GM13976 (cell line): Measurements from ENCODE around the gene RASGRF1.
"Not testable (repeated sequence)": the region's sequence is repeated elsewhere in the genome, so short reads cannot be mapped to it uniquely, and the experiment has no call there.

ENCODE experiments used
- DNase-seq: peaks from one replicate; pipeline ENCODE4 v3.0.0; 2012; ENCODE audit warnings: low spot score
- in situ Hi-C: fragments of 300-500 bp; cut with MboI; formaldehyde crosslinking; loops from one replicate; pipeline ENCODE4 v1.12.0; 2022; ENCODE audit warnings: low sequenced_read_pairs, mixed read lengths, inconsistent platforms; ENCODE audit not compliant: unreplicated experiment
- TF ChIP-seq, protein P1 (sequence below): IDR thresholded peaks from 2 replicates; pipeline ENCODE4 v1.5.1; 2012; ENCODE audit warnings: borderline replicate concordance, mild to moderate bottlenecking; ENCODE audit not compliant: insufficient read depth; ENCODE audit errors: extremely low read depth, missing control alignments, control extremely low read depth

Gene RASGRF1

DNA sequence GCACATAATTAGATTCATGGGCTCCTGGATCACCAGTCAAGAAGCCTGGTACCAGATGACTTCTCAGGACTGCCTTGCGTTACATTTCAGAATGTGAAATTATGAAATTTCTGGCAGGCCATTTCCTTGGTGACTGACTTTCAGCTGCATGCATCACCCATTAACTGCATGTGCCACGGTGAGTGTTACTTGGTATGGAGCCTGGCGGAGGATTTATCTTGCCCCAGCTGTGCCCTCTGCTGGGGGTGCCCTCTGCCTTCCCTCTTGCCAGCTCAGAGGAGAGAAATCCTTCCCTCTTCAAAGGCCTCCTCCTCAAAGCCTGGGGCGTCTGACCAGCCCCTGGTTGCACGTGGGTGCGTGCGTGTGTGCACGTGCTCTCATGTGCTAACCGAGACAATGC is 88.0 kb downstream of the RASGRF1 start:
- TF ChIP-seq, protein P1, sequence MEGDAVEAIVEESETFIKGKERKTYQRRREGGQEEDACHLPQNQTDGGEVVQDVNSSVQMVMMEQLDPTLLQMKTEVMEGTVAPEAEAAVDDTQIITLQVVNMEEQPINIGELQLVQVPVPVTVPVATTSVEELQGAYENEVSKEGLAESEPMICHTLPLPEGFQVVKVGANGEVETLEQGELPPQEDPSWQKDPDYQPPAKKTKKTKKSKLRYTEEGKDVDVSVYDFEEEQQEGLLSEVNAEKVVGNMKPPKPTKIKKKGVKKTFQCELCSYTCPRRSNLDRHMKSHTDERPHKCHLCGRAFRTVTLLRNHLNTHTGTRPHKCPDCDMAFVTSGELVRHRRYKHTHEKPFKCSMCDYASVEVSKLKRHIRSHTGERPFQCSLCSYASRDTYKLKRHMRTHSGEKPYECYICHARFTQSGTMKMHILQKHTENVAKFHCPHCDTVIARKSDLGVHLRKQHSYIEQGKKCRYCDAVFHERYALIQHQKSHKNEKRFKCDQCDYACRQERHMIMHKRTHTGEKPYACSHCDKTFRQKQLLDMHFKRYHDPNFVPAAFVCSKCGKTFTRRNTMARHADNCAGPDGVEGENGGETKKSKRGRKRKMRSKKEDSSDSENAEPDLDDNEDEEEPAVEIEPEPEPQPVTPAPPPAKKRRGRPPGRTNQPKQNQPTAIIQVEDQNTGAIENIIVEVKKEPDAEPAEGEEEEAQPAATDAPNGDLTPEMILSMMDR: no peak
- no peak for DNase-seq
- in situ Hi-C loops: no loop called here

- TF ChIP-seq, protein P1: no peak
- DNase-seq: no peak
- in situ Hi-C loops: no loop called here
Observed at GRCh38 chr15:78999636-79000035, 90.9 kb downstream of the RASGRF1 start.

GRCh38 chr15:78998526-78998925 is 92.1 kb downstream of the RASGRF1 start:
- in situ Hi-C loops: no loop called here
- DNase-seq: no peak
- TF ChIP-seq, protein P1: no peak

DNA sequence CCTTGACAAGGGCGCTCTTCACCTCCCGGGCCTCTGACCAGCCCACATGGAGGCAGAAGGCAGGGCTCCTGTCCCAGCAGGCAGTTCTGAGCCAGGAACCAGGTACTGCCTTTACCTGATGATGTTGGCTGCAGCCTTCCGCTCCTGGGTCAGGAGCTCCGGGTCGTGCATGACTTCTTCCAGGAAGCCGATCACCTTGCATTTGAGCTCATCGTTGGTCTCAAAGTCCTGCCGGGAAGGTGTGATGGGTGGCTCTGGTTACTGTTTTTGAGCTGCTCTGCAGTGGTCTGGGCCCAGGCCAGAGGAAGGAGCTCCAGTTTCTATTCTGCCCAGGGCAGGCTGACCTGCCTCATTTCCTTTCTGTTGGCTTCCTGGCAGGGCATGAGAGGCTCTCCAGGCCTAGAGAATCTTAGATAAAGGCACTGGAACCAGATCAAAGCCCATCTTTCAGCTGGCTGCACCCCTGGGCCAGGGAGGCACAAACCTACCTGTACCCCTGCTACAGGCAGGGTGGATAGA is 92.5 kb downstream of the RASGRF1 start:
- DNase-seq: no peak
- TF ChIP-seq, protein P1: no peak
- in situ Hi-C loops: no loop called here

DNA sequence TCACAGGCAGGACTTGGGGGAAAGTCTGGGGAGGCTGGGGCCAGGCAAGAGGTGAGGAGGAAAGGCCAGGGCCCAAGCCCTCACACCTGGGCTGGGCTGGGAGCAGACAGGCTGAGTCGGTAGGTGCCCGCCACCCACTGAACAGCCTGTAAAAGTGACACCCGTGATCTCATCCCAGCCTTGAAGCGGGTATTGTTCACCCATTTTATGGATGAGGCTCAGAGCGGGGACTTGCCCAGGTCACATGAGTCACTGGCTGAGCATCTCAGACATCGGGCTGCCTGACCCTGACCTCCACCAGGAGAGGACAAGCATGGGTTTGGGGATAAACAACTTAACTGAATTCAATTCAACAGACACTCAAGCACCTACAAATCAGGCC is 93.7 kb downstream of the RASGRF1 start:
- TF ChIP-seq, protein P1: no peak
- no peak for DNase-seq
- in situ Hi-C loops: no loop called here

DNA sequence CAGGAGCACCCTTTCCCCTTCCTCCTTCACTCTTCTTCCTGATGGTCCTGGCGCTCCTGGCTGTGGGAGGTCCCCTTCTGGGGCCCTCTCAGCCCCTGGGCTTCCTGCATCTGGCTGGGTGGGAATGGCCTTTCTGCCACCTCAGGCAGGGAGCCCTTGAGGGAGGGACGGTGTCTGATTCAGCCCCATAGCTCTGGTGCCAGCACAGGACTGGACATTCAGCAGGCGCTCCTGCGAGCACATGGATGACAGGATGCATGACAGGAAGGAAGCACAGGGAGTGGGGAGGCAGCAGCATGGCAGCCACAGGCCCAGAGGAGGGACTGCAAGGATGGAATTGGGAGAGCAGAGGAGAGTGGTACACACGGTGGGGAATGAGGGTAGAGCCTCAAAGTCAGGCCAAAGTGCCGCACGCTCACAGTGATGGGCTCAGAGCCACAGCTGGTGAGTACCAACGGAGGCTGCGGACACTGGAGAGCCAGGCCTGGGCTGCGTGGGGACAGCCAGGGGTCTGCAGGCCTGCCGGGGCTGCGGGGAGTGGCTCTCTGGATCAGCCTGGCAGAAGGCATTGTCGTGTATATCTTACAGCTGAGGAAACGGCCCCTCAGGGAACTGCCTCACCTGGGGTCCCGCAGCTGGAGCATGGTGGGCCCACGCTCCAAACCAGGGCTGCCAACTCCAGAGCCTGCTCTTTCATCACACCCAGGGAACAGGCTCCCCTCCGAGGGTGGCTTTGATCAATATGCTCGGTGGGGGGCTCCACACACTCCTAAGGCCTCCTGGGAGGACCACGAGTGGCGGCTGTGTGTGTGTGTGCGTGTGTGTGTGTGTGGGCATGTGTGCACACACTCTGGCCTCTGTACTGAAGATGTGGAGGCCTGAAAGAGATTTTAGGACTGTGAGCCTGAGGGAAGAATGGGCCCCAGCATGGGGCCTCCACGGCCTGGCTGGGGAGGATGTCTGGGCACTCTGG is 94.4 kb downstream of the RASGRF1 start:
- TF ChIP-seq, protein P1: no peak
- in situ Hi-C loops: no loop called here

DNA sequence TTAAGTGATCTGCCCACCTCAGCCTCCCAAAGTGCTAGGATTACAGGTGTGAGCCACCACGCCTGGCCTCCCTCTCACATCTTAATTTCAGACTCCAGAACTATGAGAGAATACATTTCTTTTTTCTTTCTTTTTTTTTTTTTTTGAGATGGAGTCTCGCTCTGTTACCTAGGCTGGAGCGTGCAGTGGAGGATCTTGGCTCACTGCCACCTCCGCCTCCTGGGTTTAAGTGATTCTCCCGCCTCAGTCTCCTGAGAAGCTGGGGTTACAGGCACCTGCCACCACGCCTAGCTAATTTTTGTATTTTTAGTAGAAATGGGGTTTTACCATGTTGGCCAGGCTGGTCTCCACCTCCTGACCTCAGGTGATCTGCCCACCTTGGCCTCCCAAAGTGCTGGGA is 95.4 kb downstream of the RASGRF1 start:
- in situ Hi-C loops, DNase-seq: not testable (repeated sequence)

More for the DNA sequence above, 94.4 kb downstream of the RASGRF1 start:
- no peak for DNase-seq
